ENCODE measurements around the gene BOLA1.
"Not testable (repeated sequence)": the region's sequence is repeated elsewhere in the genome, so short reads cannot be mapped to it uniquely, and the experiment has no call there.

BOLA1 gene

GRCh38 chr1:149886396-149887195, 12.8 kb upstream of the BOLA1 start:
- DNase-seq (ENCODE audit: low read depth, low spot score) = peak; percentile 81

- not testable (repeated sequence) for DNase-seq (ENCODE audit: low read depth, low spot score)
Observed at GRCh38 chr1:149887196-149887455, 12.2 kb upstream of the BOLA1 start.

- peak; percentile 69 for DNase-seq (ENCODE audit: low read depth, low spot score)
Observed at GRCh38 chr1:149887456-149888246, 11.7 kb upstream of the BOLA1 start.

- peak; percentile 51 for DNase-seq (ENCODE audit: low read depth, low spot score)
Observed at GRCh38 chr1:149888247-149888998, 10.9 kb upstream of the BOLA1 start.

DNA sequence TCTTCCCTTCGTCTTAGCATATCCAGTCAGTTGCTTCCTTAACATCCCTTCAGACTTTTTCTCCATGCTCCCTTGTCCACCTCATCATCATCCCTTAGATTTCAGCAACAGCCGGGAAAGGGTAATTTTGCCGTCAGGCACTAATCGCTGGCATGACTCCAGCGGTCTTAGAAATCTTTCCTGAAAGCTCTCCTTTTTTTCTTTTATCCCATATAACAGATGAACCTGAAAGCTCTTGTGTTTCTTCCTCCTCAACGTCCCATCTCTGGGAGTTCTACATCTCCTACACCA, 10.4 kb upstream of the BOLA1 start:
- no peak for DNase-seq (ENCODE audit: low read depth, low spot score)

GRCh38 chr1:149896575-149896974, 2.8 kb upstream of the BOLA1 start:
- no peak for DNase-seq (ENCODE audit: low read depth, low spot score)

- no peak for DNase-seq (ENCODE audit: low read depth, low spot score)
Observed at GRCh38 chr1:149903836-149904491, 4.6 kb downstream of the BOLA1 start.

- DNase-seq (ENCODE audit: low read depth, low spot score) = no peak
Observed at GRCh38 chr1:149906570-149907075, 7.3 kb downstream of the BOLA1 start.

GRCh38 chr1:149914545-149914944, 15.2 kb downstream of the BOLA1 start:
- no peak for DNase-seq (ENCODE audit: low read depth, low spot score)

GRCh38 chr1:149915429-149916192, 16.2 kb downstream of the BOLA1 start:
- no peak for DNase-seq (ENCODE audit: low read depth, low spot score)

DNA sequence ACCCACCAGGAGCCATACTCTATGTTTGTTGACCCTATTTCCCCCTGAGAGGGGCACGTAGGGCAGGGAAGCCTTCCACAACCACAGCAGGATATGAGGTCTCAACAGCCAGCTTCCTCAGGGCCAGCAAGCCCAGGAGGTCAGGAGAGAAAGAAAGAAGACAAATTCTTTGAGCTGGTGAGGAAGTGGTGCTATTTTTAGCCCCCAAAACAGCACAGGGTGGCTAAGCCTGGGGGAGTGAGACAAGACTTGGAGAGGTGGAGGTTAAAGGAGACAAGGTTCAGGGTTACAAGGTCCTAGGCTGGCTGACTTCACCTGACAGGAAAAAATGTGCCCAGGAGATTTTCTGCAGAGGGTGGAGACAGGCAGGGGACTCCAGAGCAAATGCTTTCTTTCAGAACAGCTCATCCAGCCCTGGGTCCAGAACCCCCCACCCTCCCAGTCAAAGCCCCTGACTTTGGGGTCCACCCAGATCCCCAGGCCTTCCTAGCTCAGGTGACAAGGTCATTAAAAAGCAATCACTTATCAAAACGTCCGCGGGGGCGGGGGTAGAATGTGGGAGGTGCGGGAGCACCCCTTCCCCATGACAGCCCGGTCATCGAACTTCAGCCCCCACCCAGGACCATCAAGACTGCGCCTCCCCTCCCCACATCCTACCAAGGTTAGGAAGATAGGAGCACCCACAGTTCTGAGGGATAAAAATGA, 17.0 kb downstream of the BOLA1 start:
- no peak for DNase-seq (ENCODE audit: low read depth, low spot score)

- DNase-seq (ENCODE audit: low read depth, low spot score) = no peak
Observed at GRCh38 chr1:149916898-149917252, 17.5 kb downstream of the BOLA1 start.

DNA sequence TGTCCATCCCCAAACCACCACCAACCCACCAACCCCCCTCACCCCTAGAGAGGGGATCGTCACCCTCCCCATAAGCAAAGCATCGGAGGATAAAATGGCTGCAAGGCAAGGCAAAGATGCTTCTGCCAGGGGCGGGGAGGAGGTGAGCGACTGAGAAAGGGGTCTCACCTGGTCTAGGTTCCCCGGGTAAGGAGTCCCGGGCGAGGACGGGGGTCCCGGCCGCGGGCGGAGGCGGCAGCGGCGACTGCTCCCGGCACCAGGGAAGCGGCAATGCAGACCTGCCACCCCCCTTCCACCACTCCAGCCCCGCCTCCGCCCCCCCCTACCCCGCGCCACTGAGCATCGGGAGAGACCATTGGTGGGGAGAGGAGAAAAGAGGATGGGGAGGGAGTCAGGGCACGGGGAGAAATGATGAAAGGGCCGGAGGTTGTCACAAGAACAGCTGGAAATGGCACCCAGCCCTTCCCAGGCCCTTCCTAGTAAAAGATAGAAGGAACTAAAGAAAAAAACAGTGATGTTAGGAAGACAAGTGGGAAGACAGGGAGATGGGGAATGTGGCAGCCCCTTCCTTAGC, 18.3 kb downstream of the BOLA1 start, which contains the start of gene SV2A:
SV2A (minus strand) TSS at position 274 of the 574 bp plus-strand sequence. CDS start 4,004 bp downstream, outside the sequence.
- no peak for DNase-seq (ENCODE audit: low read depth, low spot score)

- DNase-seq (ENCODE audit: low read depth, low spot score) = no peak
Observed at GRCh38 chr1:149923626-149924025, 24.3 kb downstream of the BOLA1 start.

DNA sequence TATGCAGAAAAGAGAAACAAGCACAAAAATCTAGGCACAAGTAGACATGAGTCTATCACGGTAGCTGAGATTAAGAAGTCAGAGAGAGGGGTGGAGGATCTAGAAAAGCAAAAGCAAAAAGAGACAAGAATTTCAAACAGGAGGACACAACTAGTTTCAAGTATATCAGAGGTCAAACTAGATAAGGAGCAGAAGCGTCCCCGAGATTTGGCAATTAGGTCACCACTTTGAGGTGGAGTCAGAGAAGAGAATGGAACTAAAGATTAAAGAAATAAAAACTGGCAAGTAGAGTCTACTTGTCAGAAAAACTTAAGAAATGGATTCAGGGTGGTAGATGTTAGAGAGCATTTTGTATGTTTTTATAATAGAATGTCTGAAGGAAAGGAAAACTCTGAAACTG, 26.0 kb downstream of the BOLA1 start:
- DNase-seq (ENCODE audit: low read depth, low spot score) = no peak

DNA sequence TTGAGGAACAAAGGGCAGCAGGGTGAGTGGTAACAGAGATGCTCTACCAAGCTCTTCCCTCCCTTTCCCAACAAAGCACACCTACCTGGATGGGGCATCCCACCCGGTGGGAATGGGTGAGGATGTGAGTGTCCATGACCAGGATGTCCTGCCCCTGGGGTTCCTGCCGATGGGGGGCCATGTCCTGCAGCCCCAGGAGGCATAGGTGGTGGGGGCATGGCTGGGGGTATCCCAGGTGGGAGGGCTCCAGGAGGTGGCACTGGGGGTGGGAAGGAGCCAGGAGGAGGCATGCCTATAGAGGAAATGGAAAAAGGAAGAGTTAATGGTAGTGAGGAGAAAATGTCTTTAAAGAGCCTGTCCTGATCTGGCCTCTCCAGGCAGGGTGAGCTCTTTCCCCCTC, 26.4 kb downstream of the BOLA1 start:
- no peak for DNase-seq (ENCODE audit: low read depth, low spot score)

GRCh38 chr1:149926296-149926695, 26.9 kb downstream of the BOLA1 start:
- DNase-seq (ENCODE audit: low read depth, low spot score) = no peak

DNA sequence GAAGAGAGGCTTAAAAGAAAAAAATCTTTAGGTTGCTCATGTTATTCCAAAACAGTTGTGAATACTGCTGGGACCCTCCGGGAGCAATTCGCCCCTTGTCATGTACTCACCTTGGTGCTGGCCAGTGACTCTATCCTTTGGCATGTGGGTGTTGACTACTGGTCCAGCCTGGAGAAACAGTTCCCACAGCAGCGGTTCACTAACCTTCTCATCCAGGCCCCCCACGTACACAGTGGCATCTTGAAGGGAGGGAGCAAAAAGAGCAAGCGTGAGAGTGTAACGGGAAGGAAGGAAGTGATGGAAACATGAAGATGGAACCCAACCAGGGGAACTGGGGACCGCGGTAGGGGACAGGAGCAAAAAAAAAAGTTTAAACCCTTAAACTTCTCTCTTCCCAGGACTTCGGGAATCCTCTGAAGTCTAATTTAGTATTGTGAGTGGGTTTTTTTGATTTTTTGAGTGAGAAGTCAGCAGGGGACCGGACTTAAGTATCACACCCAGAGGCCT, 27.7 kb downstream of the BOLA1 start:
- no peak for DNase-seq (ENCODE audit: low read depth, low spot score)

GRCh38 chr1:149927563-149928400, 28.4 kb downstream of the BOLA1 start, which contains the start of gene SF3B4:
TSS of gene SF3B4 (minus strand) at chr1:149927803. CDS start at chr1:149927759, 44 bp downstream.
- DNase-seq (ENCODE audit: low read depth, low spot score) = peak; percentile 91

Measured in activated CD4-positive, CD25-positive, alpha-beta regulatory T cell treated with anti-CD3 and anti-CD28 coated beads, Interleukin-2, amount 50 U/mL, for 16 hours (primary cell).